ENCODE data around the gene SLC66A3.

Gene SLC66A3

DNA sequence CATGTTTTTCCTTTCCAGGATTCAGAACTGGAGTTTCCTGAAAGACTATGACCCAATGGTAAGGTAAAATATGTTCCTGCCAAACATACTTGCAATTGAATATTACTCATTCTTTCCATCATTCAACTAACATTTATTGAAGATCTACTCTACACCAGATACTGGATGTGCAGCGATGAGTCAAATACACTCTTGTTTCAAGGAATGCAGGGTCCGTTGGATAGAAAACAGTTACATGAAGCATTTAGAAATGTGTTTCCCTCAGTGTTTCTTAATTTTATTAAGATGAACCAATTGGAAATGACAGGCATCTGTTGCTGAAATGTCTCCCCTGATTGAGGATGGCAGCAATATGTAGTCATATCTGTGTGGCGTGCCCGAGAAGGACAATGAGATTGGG lies 14.8 kb upstream of the SLC66A3 start:
- H3K27ac ChIP-seq: no peak overlapping the region
- TF ChIP-seq, protein P1, sequence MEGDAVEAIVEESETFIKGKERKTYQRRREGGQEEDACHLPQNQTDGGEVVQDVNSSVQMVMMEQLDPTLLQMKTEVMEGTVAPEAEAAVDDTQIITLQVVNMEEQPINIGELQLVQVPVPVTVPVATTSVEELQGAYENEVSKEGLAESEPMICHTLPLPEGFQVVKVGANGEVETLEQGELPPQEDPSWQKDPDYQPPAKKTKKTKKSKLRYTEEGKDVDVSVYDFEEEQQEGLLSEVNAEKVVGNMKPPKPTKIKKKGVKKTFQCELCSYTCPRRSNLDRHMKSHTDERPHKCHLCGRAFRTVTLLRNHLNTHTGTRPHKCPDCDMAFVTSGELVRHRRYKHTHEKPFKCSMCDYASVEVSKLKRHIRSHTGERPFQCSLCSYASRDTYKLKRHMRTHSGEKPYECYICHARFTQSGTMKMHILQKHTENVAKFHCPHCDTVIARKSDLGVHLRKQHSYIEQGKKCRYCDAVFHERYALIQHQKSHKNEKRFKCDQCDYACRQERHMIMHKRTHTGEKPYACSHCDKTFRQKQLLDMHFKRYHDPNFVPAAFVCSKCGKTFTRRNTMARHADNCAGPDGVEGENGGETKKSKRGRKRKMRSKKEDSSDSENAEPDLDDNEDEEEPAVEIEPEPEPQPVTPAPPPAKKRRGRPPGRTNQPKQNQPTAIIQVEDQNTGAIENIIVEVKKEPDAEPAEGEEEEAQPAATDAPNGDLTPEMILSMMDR (conservative IDR thresholded peaks at IDR 0.05): no peak

DNA sequence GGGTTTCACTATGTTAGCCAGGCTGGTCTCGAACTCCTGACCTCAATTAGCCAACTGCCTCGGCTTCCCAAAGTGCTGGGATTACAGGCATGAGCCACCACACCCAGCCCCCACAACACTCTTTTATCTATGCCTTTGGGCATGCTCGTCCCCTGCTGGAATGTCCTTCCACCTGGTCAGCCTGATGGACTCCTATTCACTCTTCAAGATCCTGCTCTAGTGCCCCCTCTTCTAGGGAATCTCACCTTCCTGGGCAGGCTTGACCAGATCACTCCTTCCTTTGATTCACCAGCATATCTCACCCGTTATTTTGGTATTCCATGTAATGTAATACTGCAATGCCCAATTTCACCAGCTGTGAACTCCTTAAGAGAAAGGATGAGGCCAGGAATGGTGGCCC lies 13.9 kb upstream of the SLC66A3 start:
- H3K27ac ChIP-seq: no peak overlapping the region
- TF ChIP-seq, protein P1 (conservative IDR thresholded peaks at IDR 0.05): no peak

- TF ChIP-seq, protein P1 (conservative IDR thresholded peaks at IDR 0.05): no peak
- H3K27ac ChIP-seq: no peak overlapping the region
Measured at GRCh38 chr2:11142330-11142729, 12.9 kb upstream of the SLC66A3 start.

- TF ChIP-seq, protein P1 (conservative IDR thresholded peaks at IDR 0.05): no peak
- no peak overlapping the region for H3K27ac ChIP-seq
Measured at GRCh38 chr2:11142987-11143386, 12.3 kb upstream of the SLC66A3 start.

- H3K27ac ChIP-seq: no peak overlapping the region
- TF ChIP-seq, protein P1 (conservative IDR thresholded peaks at IDR 0.05): no peak
Measured at GRCh38 chr2:11144077-11144737, 11.1 kb upstream of the SLC66A3 start.

DNA sequence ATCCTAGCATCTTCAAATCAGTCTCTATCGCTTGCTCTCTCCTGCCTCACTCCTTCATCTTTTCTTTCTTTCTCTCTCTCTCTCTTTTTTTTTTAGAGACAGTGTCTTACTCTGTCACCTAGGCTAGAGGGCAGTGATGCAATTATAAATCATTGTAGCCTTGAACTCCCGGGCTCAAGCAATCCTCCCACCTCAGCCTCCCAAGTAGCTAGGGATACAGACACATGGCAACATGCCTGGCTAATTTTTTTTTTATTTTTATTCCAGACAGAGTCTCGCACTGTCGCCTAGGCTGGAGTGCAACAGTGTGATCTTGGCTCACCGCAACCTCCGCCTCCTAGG lies 10.6 kb upstream of the SLC66A3 start:
- TF ChIP-seq, protein P1 (conservative IDR thresholded peaks at IDR 0.05): no peak
- no peak overlapping the region for H3K27ac ChIP-seq

DNA sequence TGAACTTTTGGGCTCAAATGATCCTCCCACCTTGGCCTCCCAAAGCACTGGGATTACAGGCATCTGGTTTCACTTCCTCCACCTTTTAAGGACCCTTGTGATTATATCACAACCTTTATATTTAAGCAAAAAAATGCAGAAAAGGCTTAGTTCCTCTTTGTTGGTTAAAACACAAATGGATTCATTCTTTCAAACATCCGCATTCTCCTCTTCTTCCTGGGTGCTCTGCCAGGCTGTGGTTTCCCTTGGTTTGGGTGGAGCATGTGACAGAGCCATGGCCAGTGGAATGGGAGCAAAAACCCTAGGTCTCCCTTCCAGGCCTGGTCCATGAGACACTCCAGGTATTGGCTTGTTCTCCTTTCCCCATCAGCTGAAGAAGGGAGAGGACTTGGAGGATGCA lies 9.9 kb upstream of the SLC66A3 start:
- TF ChIP-seq, protein P1 (conservative IDR thresholded peaks at IDR 0.05): no peak
- H3K27ac ChIP-seq: no peak overlapping the region
